MCF 10A (cell line): Measurements from ENCODE around the gene CAP2. TPM values are rescaled to one million over a fixed set of nuclear protein-coding genes. Genes with fewer than 3 reads are reported as not detected.

Experiments
- BruUV-seq: library from RNA; stranded (reverse); fragments of 400-500 nt; replicated peaks from 2 replicates; lab custom pipeline; 2021; lab: Mats Ljungman, UMichigan
- CTCF ChIA-PET: fragments of 300-600 bp; sonication (Branson Sonifier 250); formaldehyde crosslinking; extraction: SDS; loops from one replicate; lab custom pipeline; 2021; ENCODE audit warnings: antibody characterized with exemption, inconsistent platforms; lab: Yijun Ruan, JAX
- POLR2A ChIA-PET: fragments of 300-600, 350-650 bp; sonication (Branson Sonifier 250); formaldehyde crosslinking; extraction: SDS; loops from one replicate; lab custom pipeline; 2020; ENCODE audit warnings: antibody characterized with exemption, inconsistent platforms; lab: Yijun Ruan, JAX
- DNase-seq: peaks from one replicate; pipeline ENCODE4 v3.0.0-alpha.2; 2018; ENCODE audit not compliant: unreplicated experiment
- H3K27ac Mint-ChIP-seq: one replicate; pipeline ENCODE4 v1.8.0; 2022; ENCODE audit warnings: mild to moderate bottlenecking, low read depth, mixed read lengths; ENCODE audit not compliant: unreplicated experiment
- H3K27me3 Mint-ChIP-seq: one replicate; pipeline ENCODE4 v1.8.0; 2022; ENCODE audit warnings: mixed read lengths; ENCODE audit not compliant: insufficient read depth, unreplicated experiment
- H3K36me3 Mint-ChIP-seq: one replicate; pipeline ENCODE4 v1.8.0; 2022; ENCODE audit warnings: mild to moderate bottlenecking, moderate library complexity, mixed read lengths; ENCODE audit not compliant: insufficient read depth, unreplicated experiment
- H3K4me1 Mint-ChIP-seq: one replicate; pipeline ENCODE4 v1.8.0; 2022; ENCODE audit warnings: mixed read lengths; ENCODE audit not compliant: insufficient read depth, unreplicated experiment
- H3K4me3 Mint-ChIP-seq: one replicate; pipeline ENCODE4 v1.8.0; 2022; ENCODE audit warnings: mild to moderate bottlenecking, moderate library complexity, mixed read lengths; ENCODE audit not compliant: unreplicated experiment
- H3K9me3 Mint-ChIP-seq: one replicate; pipeline ENCODE4 v1.8.0; 2022; ENCODE audit warnings: mixed read lengths; ENCODE audit not compliant: unreplicated experiment
- intact Hi-C: fragments of 100-400 bp; cut with micrococcal nuclease; formaldehyde crosslinking; loops from 2 replicates; pipeline ENCODE4 v1.14.1; 2022
- total RNA-seq: library from RNA; stranded (reverse); gene quantifications from 2 replicates; pipeline ENCODE4 v1.2.3, GENCODE V29; 2022
- TF ChIP-seq, protein P1 (sequence below): fragments of 200-600 bp; IDR thresholded peaks from one replicate; pipeline ENCODE4 v1.8.0; 2022; ENCODE audit warnings: antibody characterized with exemption, mild to moderate bottlenecking; ENCODE audit not compliant: unreplicated experiment

Gene CAP2
- total RNA-seq, 1 experiment from 2014 or later = 12.3 TPM

GRCh38 chr6:17442196-17442595 lies 48.8 kb downstream of the CAP2 start:
- Mint-ChIP-seq H3K27me3 (no peaks in the 10 kb centered on the region), H3K4me1 (no peaks in the 10 kb centered on the region), H3K9me3 (no peaks in the 10 kb centered on the region), H3K36me3 (no peaks in the 10 kb centered on the region), H3K27ac (no peak overlapping the region), H3K4me3 (no peak overlapping the region)
- DNase-seq = no peak
- ChIA-PET CTCF (no interaction called here), POLR2A (interaction anchor here (0.6 kb wide), 1 partner anchor 36 kb away, joined by 4 read pairs; no protein-coding TSS in a partner anchor)
- TF ChIP-seq, protein P1, sequence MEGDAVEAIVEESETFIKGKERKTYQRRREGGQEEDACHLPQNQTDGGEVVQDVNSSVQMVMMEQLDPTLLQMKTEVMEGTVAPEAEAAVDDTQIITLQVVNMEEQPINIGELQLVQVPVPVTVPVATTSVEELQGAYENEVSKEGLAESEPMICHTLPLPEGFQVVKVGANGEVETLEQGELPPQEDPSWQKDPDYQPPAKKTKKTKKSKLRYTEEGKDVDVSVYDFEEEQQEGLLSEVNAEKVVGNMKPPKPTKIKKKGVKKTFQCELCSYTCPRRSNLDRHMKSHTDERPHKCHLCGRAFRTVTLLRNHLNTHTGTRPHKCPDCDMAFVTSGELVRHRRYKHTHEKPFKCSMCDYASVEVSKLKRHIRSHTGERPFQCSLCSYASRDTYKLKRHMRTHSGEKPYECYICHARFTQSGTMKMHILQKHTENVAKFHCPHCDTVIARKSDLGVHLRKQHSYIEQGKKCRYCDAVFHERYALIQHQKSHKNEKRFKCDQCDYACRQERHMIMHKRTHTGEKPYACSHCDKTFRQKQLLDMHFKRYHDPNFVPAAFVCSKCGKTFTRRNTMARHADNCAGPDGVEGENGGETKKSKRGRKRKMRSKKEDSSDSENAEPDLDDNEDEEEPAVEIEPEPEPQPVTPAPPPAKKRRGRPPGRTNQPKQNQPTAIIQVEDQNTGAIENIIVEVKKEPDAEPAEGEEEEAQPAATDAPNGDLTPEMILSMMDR = no peak
- intact Hi-C loops = no loop called here
- no TSS peak for BruUV-seq

- ChIA-PET POLR2A (no interaction called here), CTCF (interaction anchor here (0.5 to 0.6 kb wide), 2 partner anchors 27 to 128 kb away, joined by 3 read pairs; no protein-coding TSS in a partner anchor)
- intact Hi-C loops = no loop called here
- Mint-ChIP-seq H3K27me3 (no peaks in the 10 kb centered on the region), H3K9me3 (no peaks in the 10 kb centered on the region), H3K4me3 (no peak overlapping the region), H3K36me3 (no peaks in the 10 kb centered on the region), H3K4me1 (no peaks in the 10 kb centered on the region), H3K27ac (peak overlapping the region; percentile 63)
- DNase-seq = no peak
- no TSS peak for BruUV-seq
- TF ChIP-seq, protein P1 = no peak
These were observed 53.3 kb downstream of the CAP2 start for GRCh38 chr6:17446713-17447112.

DNA sequence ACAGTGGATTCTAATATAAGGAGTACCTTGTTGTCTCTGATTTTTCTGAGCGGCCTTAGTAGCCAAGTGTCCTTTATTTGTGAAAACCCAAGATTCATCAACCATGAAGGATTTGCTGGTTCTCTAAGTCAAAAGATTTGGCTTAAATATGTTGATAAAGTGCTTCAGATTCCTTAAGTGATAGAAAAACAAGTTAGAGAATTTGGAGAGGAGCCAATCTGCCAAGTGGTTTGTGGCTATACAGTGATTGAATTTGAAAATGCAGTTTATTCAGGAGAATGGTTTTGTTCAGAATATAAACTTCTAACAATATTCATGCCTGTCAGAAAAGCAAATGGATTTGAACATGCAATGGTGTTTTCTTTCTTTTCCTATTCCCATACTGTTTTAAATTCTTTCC lies 54.8 kb downstream of the CAP2 start:
- BruUV-seq = no TSS peak
- Mint-ChIP-seq H3K27me3 (no peaks in the 10 kb centered on the region), H3K4me3 (no peak overlapping the region), H3K4me1 (no peaks in the 10 kb centered on the region), H3K9me3 (no peaks in the 10 kb centered on the region), H3K36me3 (no peaks in the 10 kb centered on the region), H3K27ac (no peak overlapping the region)
- TF ChIP-seq, protein P1 = no peak
- intact Hi-C loops = no loop called here
- DNase-seq = no peak
- ChIA-PET POLR2A (no interaction called here), CTCF (no interaction called here)

DNA sequence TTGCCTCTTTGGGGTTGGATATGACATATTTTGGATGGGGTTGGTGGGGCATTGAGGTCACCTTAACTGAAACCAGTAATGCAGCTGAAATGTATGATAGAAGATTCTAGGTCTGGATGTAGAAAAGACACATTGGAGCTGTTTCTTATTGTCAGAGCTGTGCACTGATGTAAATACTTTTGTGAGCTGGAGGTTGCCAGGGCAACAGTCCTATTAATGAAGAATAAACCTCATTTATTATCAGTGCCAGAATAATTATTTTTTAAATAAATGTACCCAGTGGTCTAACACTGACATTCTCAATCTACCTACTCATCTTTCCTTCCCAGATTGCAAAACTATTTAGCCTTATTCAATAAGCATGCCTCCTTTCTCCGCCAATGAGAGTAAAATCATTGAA lies 57.0 kb downstream of the CAP2 start:
- POLR2A ChIA-PET = no interaction called here
- Mint-ChIP-seq H3K9me3 (no peaks in the 10 kb centered on the region), H3K27ac (no peak overlapping the region), H3K27me3 (no peaks in the 10 kb centered on the region), H3K4me1 (no peaks in the 10 kb centered on the region), H3K36me3 (peaks cover 6% of the 10 kb centered on the region), H3K4me3 (no peak overlapping the region)
- intact Hi-C loops = no loop called here
- TF ChIP-seq, protein P1 = no peak
- BruUV-seq = no TSS peak
- no peak for DNase-seq
- CTCF ChIA-PET = interaction anchor here (0.7 kb wide), 1 partner anchor 11 kb away, joined by 3 read pairs; no protein-coding TSS in a partner anchor
